Subcutaneous adipose tissue (tissue), 4 donors: ENCODE data around the gene CRTAC1. TPM values are rescaled to one million over a fixed set of nuclear protein-coding genes. Genes with fewer than 3 reads are reported as not detected.

ENCODE experiments used
- total RNA-seq, 4 donors: library from RNA; depleted of rRNA; stranded (reverse); fragments of >200 nt; gene quantifications; one replicate each; pipeline ENCODE4 v1.1.0, GENCODE V29; 2016
- TF ChIP-seq, protein P1 (sequence below): fragments of 450-650 bp; IDR thresholded peaks from one replicate; pipeline ENCODE4 v1.5.1; 2016; ENCODE audit warnings: low read depth, mild to moderate bottlenecking, control low read depth, antibody characterized with exemption, moderate library complexity

The CRTAC1 gene
- total RNA-seq, 4 donors from 2014 or later: 0.51 to 1.5 (median 0.72) TPM

- TF ChIP-seq, protein P1, sequence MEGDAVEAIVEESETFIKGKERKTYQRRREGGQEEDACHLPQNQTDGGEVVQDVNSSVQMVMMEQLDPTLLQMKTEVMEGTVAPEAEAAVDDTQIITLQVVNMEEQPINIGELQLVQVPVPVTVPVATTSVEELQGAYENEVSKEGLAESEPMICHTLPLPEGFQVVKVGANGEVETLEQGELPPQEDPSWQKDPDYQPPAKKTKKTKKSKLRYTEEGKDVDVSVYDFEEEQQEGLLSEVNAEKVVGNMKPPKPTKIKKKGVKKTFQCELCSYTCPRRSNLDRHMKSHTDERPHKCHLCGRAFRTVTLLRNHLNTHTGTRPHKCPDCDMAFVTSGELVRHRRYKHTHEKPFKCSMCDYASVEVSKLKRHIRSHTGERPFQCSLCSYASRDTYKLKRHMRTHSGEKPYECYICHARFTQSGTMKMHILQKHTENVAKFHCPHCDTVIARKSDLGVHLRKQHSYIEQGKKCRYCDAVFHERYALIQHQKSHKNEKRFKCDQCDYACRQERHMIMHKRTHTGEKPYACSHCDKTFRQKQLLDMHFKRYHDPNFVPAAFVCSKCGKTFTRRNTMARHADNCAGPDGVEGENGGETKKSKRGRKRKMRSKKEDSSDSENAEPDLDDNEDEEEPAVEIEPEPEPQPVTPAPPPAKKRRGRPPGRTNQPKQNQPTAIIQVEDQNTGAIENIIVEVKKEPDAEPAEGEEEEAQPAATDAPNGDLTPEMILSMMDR: no peak
Observed at GRCh38 chr10:97999066-97999922, 31.1 kb downstream of the CRTAC1 start.

DNA sequence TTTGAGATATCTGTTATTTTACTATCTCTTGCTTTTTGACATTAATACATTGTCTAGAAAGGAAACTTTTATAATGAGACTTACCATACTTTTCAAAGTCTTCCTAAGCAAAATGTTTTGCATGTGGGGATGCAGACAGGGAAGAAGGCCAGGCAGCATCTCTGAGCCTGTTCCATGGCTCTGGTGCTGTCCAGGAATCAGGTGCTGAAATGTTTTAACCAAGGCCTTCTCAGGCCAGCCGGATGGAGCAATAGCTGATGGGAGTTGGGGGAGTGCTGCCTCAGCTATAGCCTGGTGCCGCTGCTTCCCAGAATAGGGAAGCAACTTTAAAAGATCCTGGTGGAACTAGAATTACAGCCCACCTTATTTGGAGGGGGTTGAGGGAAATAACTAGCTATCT is 38.5 kb downstream of the CRTAC1 start:
- TF ChIP-seq, protein P1: no peak

DNA sequence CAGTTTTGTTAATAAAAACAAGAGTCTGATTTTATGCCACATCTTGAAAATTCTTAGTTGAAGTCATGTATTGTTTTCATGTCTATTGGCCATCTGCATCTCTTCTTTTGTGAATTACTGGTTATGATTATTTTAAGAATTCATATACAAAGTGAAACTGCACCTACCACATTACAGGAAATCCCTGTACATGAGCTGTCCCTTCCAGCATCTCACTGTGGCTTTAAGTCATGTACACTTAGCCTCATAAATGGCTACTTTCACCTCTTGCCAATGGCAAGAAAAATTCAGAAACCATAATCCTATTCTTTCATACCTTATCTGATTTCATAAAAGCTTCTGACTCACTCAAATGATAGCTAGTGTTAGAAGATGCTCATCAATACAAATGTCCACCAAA is 48.6 kb downstream of the CRTAC1 start:
- TF ChIP-seq, protein P1: no peak

DNA sequence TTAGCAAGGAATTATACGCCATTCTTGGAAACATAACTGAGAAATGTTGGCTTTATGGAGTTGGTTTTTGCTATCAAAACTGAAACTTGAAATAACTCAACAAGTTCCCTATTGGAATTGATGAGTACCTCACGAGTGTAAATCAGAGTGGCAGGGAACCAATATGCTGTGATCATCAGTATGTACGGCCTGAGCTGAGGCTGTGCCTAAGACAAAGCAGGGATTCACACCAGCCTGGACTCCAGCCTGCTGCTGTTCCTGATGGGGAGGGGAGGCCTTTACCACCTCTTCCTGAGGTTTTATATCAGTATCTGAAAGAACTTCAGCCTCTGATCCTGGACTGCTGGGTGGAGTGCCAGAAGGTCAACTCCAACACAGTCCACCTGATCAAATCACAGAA is 52.7 kb downstream of the CRTAC1 start:
- TF ChIP-seq, protein P1: no peak

- TF ChIP-seq, protein P1: no peak
Observed at GRCh38 chr10:97975598-97975997, 54.8 kb downstream of the CRTAC1 start.

DNA sequence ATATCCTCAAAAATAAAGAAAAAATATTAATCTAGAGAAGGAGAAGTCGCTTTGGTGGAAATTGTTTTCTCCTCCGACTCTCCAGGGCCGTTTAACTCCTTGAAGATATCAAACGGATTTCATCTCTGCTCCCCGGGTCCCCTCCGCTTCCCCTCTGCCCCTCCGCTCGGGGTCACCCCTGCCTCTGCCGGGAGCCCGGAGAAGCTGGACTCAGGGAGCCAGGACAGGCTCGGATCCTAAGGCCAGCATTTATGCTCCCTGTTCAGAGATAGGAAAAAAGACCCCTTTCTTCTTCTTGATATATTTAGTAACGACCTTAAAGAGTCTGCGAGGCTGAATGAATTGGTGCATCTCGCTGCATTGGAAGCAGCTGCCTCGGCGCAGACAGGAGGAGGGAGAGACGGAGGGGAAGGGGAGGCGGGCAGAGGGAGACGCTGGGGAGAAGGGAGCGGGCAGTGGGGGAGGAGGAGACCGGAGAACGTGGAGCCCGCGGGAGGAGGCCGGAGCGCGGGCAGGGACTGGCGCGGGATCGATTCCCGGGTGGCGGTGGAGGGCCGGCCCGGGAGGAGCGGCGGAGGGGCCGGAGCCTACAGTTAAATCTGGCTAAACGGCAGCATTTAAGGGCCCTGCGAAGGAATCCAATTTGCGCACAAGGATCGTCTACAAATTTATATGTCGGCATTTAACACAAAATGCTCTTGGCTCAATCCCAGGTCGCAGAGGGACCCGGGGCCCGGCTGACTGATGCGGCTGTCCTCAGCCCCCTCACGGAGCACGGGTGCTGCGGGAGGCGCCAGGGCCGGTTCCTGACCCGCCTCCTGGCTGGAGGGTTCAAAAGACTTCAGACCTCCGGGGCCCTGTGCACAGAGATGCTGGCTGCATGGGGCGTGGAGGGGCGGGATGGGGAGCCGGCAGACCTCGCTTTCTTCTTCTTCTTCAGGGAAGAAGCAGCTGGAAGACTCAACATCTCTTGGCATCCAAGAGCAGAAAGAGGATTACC is 55.6 kb downstream of the CRTAC1 start:
- TF ChIP-seq, protein P1: no peak

DNA sequence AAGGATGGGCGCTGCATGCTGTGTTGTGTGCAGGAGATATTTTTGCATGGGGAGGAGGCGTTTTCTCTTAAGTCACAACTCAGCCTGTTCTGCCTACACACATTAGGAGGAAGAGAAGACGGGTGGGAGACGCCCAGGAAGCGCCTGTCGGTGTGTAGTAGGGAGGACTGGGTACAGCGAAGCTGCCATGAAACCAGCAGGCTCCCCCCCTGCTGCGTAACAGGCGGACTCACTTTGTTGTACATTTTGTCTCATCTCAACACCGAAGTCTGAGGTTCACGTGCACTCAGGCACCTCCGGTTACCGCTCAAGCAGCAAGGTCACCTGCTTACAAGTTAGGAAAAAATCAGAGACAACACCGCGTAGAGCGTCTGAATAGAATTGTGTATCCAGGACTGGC is 56.3 kb downstream of the CRTAC1 start:
- TF ChIP-seq, protein P1: no peak
